VCaP (cell line): ENCODE measurements around the gene SRD5A1.

Experiments used
- H3K27ac ChIP-seq: fragments of 450-650 bp; 2 replicates; pipeline ENCODE4 v1.5.1; 2017
- TF ChIP-seq, protein P1 (sequence below): fragments of 450-650 bp; conservative IDR thresholded peaks from 2 replicates; pipeline ENCODE4 v1.5.1; 2017; ENCODE audit warnings: mild to moderate bottlenecking, moderate library complexity

SRD5A1 gene

DNA sequence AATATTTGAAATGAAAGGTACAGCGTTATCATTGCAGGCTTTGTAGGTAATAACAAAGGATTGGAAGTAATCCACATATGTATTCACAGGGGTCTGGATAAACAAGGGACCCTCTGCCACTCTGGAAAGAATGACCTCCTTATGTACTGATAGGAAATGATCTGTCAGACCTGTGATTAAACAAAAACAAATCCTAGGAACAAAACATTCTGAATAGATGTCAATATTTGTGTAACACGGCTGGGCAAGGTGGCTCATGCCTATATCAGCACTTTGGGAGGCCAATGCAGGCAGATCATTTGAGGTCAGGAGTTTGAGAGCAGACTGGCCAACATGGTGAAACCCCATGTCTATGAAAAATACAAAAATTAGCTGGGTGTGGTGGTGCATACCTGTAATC is 42.7 kb upstream of the SRD5A1 start:
- H3K27ac ChIP-seq, result peak overlapping the region; percentile 55
- TF ChIP-seq, protein P1, sequence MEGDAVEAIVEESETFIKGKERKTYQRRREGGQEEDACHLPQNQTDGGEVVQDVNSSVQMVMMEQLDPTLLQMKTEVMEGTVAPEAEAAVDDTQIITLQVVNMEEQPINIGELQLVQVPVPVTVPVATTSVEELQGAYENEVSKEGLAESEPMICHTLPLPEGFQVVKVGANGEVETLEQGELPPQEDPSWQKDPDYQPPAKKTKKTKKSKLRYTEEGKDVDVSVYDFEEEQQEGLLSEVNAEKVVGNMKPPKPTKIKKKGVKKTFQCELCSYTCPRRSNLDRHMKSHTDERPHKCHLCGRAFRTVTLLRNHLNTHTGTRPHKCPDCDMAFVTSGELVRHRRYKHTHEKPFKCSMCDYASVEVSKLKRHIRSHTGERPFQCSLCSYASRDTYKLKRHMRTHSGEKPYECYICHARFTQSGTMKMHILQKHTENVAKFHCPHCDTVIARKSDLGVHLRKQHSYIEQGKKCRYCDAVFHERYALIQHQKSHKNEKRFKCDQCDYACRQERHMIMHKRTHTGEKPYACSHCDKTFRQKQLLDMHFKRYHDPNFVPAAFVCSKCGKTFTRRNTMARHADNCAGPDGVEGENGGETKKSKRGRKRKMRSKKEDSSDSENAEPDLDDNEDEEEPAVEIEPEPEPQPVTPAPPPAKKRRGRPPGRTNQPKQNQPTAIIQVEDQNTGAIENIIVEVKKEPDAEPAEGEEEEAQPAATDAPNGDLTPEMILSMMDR, result no peak

DNA sequence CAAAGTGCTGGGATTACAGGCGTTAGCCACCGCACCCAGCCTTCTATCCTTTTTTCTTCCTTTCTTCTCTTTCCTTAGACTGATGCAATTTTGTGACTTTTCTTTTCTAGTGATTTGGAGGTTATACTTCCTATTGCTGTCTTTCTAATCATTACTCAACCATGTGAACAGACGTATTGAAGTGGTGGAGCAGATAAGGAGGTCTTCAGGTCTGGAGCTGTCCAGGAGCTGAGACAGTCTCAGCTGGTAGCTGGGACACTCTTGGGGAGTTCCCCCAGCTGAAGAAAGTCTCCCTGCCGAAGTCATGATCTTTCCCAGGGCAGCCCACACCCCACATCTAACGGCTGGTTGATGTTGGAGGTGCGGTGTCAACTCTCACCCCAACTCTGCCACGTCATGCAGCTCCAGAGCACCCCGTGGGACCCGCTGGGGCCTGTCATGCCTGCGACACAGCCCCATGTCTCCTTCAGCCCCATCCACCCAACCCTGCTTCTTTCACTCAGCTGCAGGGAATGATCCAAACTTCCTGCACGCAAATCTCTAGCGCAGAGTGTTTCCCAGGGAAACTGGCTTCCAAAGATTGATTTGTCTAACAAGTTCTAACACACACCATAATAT is 41.5 kb upstream of the SRD5A1 start:
- peak overlapping the region; percentile 55 for H3K27ac ChIP-seq
- TF ChIP-seq, protein P1, result no peak

DNA sequence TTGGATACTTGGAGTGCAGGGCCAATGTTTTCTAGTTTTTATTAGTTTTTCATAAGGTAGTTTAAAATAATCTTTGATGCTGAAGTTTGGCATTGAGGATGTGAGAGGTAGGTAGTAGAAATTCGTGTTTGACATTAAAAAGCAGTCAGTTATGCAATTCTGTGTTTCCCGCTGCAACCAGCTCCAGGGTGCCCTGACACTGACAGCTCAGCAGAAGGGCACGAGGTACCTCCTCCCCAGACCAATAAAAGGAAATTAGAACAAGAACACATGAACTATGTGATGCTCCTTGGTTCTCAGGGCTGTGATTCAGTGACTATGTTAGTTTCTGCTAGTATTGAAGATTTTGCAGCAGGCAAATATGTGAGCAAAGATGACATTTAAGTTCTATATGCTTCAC is 40.6 kb upstream of the SRD5A1 start:
- H3K27ac ChIP-seq, result no peak overlapping the region
- TF ChIP-seq, protein P1, result no peak

DNA sequence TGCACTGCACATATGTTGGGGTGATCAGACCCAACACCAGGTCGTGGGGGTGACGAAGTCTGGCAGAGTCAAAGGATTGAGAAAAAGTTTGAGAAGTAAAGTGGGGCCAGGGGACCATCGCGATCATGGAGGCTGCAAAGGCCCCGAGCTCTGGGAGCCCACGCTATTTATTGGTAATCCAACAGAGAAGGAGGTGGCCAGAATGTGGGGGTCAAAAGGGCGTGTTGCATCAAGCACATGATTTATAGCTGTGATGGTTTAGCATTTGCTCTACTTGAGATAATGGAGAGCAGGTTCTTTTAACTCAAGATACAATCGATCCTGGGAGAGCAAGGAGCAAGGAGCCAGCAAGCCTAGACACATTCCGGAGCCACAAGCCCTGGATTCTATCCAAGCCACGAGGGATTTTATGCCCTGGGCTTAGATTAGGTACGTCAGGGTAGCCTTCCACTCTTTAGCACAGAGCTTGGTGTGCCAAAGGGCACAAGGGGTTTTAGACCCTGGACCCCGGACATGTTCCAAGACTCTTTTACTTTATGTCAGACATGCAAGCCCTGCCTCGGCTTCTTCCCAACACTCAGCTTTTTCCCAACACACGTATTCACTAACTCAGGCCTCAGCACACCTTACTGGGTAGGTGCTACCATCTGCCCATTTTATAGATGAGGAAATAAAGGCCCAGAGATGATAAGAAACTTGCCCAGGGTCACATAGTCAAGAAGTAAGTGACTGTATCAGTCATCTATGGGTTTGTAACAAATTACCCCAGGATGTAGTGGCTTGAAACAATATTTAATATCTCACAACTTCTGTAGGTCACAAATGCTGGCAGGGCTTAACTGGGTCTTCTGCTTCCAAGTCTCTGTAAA is 39.9 kb upstream of the SRD5A1 start:
- TF ChIP-seq, protein P1, result no peak
- no peak overlapping the region for H3K27ac ChIP-seq

DNA sequence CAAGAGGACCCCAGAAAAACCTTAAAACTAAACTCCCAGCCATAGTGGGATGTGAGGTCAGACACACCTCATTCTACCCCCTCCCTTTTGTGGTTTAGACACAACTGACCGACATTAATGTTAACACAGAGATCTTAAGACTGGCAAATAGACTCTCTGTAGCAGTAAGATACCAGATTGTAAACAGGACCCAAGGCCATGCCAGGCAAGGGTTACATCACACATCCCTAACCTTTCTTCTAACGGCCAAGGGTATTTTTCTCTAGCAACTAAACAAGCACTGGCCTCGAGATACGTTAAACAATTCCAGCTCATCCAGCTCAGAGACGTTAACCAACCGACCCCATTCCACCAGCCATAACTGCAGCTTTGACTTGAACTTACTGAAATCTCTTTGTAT is 39.2 kb upstream of the SRD5A1 start:
- TF ChIP-seq, protein P1, result no peak
- H3K27ac ChIP-seq, result no peak overlapping the region

DNA sequence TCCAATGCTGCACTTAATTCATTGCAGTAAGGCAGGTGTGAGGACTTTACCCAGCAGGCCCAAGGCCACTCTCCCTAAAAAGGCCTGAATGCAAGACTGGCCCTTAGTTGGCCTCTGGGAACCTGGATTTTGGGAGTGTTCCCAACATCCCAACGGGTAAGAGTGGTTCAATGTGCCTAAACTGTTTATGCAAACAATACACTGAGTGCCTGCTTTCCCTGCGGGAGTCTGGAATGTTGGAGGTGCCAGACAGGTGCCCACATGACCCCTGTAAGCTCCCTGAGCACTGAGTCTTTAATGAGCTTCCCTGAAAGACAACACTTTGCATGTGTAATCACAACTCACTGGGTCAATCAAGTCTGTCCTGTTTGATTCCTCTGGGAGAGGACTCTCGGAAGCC is 37.8 kb upstream of the SRD5A1 start:
- TF ChIP-seq, protein P1, result no peak
- no peak overlapping the region for H3K27ac ChIP-seq

DNA sequence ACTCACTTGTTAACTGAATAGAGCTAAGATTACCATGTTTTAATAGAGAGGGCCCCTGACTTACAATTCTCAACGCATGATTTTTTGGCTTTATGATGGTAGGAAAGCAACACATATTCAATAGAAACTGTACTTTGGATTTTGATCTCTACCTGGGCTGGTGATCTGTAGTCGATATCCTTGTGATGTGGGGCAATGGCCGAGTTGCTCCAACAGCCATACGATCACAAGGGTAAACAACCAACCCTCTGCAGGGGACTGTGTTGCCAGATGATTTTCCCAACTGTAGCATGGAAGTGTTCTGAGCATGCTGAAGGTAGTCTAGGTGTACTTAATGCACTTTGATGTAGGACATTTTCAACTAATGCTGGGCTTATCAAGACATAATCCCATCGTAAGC is 36.9 kb upstream of the SRD5A1 start:
- TF ChIP-seq, protein P1, result no peak
- H3K27ac ChIP-seq, result no peak overlapping the region
